Left kidney (tissue), 8 donors: ENCODE measurements around the gene KANK3. TPM values are rescaled to one million over a fixed set of nuclear protein-coding genes. Genes with fewer than 3 reads are reported as not detected.
"Not testable (repeated sequence)": the region's sequence is repeated elsewhere in the genome, so short reads cannot be mapped to it uniquely, and the experiment has no call there.

Experiments used
- DNase-seq: peaks from one replicate; pipeline ENCODE4 v3.0.0-alpha.2; 2013
- long read RNA-seq, 8 donors: transcript quantifications; one replicate each; lab custom pipeline, GENCODE V29; 2026
- polyA plus RNA-seq: library from polyadenylated mRNA; unstranded; fragments of 120-200 nt; gene quantifications from one replicate; pipeline ENCODE4 v1.2.1, GENCODE V29; 2013; ENCODE audit not compliant: insufficient read length

Gene KANK3
- polyA plus RNA-seq, result 6.1 TPM
- long read RNA-seq, donor 1, transcript KANK3-201 (11 exons, 2,787 nt), result major isoform, 13 of 13 reads
- long read RNA-seq, donor 1, partial matches to known transcripts, result 0 of 13 reads
- long read RNA-seq, donor 1, other reads (novel, unspliced or antisense), result 0 of 13 reads
- long read RNA-seq, donor 2, partial matches to known transcripts, result 93 of 215 reads
- long read RNA-seq, donor 2, other reads (novel, unspliced or antisense), result 118 of 215 reads
- long read RNA-seq, donor 3, partial matches to known transcripts, result 0 of 1 reads
- long read RNA-seq, donor 3, other reads (novel, unspliced or antisense), result 0 of 1 reads
- long read RNA-seq, donor 4, result 0 reads
- long read RNA-seq, donor 5, transcript KANK3-201 (11 exons, 2,787 nt), result major isoform, 10 of 337 reads
- long read RNA-seq, donor 5, partial matches to known transcripts, result 223 of 337 reads
- long read RNA-seq, donor 5, other reads (novel, unspliced or antisense), result 104 of 337 reads
- long read RNA-seq, donor 6, partial matches to known transcripts, result 6 of 6 reads
- long read RNA-seq, donor 6, other reads (novel, unspliced or antisense), result 0 of 6 reads
- long read RNA-seq, donor 7, transcript KANK3-201 (11 exons, 2,787 nt), result major isoform, 6 of 209 reads
- long read RNA-seq, donor 7, partial matches to known transcripts, result 187 of 209 reads
- long read RNA-seq, donor 7, other reads (novel, unspliced or antisense), result 16 of 209 reads
- long read RNA-seq, donor 8, partial matches to known transcripts, result 0 of 4 reads
- long read RNA-seq, donor 8, other reads (novel, unspliced or antisense), result 0 of 4 reads

- peak; percentile 93 for DNase-seq
These were observed at the start of gene KANK3 for GRCh38 chr19:8342684-8343482. Gene KANK3, minus strand, starts transcription at chr19:8343262. Its CDS starts 5,434 bp downstream, at chr19:8337828.

DNA sequence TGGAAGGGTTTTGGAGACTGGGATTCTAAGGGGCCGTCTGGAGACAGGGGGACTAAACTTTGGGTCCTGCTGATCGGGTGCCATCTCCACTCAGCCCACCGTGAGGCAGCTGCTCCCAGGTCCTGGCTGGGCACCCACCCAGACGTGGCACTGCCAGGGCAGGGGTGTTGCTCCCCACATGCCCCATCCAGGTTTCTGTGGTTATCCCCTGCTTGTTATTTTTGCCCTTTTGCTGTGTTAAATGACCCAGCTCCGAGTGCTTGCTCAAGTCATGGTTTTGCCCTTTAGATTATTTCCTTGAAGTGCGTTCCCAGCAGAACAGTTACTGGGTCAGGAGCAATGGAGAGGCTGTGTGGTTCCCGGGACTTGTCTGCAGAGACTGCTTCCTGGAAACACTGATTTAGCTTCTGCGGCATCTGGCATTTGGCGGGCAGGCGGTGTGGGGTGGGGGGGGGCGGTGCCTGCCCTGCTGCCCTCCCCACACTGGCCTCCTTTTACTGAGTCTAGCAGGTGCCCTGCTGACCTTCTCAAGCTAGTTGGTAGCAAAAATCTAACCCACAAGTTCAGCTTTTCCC lies 49.0 kb upstream of the KANK3 start:
- no peak for DNase-seq

DNA sequence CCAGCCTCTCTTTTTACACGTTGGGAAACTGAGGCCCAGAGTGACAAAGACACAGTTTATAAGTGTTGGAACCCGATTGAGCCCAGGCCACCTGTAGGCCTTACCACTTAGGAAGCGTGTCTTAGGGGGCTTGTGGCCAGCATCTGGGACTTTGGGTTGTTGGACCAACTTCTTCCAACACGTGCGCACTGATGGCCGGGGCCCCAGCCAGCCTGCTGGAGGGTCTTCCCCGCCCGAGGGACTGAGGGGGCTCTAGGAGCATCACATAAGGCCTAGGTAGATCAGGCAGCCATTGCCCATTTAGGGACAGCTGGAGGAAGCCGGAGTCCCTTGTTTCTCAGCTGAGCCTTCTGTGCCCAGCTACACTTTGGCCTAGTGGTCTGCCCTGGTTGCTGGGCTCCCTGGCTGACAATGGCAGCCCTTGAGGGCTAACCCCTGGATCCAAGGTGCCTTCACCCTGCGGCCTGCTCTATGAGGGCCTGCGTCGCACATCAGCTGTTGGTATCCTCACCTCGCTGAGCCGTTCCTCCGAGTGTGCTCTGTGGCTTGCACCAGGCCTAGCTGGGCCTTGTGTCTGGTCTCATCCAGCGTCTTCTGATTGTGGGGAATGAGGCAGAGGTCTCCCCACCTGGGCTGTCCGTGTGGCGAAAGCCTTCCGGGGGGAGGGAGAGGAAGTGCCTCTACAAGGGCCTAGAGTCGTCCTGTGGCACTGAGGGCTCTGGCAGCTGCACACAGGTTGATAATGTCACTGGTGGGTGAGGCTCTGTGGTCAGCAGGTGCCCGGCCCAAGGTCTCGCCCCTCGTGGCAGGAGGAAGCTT lies 48.3 kb upstream of the KANK3 start:
- no peak for DNase-seq

GRCh38 chr19:8390617-8390981 lies 47.5 kb upstream of the KANK3 start:
- DNase-seq, result peak; percentile 89

DNA sequence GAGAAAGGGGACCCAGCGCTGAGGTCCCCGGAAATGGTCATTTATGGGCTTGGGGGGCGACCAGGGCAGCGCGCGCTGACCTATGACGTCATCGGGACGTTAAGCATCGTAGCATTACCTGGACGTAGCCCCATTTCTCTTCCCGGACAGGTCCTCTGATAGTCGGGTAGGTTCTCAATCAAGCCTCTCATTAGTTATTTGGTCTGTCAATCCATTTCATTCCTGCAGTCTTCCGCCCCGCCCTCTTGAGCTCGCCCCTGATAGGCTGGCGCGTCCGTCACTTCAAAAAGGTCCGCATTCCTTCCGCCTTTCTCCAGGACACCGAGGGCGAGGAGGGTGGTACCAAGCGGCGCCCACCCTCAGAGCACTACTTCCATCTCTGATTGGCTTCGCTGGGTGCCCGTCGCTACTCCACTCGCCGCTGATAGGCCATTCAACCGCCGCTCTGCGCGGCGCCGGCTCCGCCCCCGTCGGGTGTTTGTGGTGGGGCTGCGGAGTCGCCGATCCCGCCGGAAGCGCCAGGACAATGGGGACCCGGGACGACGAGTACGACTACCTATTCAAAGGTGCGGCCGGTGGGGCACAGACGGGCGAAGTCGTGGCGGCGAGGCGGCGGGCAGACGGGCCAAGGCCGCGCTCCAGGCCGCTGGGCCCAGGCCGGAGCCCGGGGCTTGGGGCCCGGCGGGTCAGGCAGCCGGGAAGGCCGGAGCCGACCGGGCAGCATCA lies 47.0 kb upstream of the KANK3 start, which contains the start of gene RAB11B:
Gene RAB11B, plus strand, starts transcription at position 470 of the 726 bp plus-strand sequence. Its CDS starts 57 bp downstream, at position 527.
- DNase-seq, result peak; percentile 100

DNA sequence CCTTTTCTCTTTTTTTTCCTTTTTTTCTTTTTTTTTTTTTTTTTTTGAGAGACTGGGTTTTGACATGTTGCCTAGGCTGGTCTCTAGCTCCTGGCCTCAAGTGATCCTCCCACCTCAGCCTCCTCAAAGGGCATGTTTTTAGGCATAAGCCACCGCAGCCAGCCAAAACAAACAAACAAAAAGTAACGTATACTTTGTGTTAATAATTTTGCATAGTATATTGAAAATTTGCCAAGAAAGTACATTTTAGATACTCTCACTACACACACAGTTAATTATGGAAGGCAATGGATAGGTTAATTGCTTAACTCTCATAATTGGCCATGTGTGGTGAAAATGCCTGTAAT lies 45.5 kb upstream of the KANK3 start:
- no peak for DNase-seq

GRCh38 chr19:8387688-8388611 lies 44.9 kb upstream of the KANK3 start:
- no peak for DNase-seq

- DNase-seq, result no peak
These were observed 43.9 kb upstream of the KANK3 start for GRCh38 chr19:8386990-8387389.

GRCh38 chr19:8386419-8386818 lies 43.4 kb upstream of the KANK3 start:
- not testable (repeated sequence) for DNase-seq

- not testable (repeated sequence) for DNase-seq
These were observed 42.5 kb upstream of the KANK3 start for GRCh38 chr19:8385566-8385965.

DNA sequence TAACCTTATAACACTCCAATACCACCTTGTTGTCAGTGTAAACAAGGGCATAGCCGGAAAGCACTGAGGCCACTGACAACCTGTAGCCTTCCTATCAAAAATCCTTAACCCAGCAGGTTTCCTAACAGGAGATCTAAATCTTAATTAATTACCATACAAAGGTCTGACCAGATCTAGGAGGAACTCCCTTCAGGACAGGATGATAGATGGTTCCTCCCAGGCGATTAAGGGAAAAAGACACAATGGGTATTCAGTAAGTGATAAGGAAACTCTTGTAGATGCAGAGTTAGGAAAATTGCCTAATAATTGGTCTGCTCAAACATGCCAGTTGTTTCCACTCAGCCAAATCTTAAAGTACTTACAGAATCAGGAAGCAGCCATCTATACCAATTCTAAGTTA lies 42.0 kb upstream of the KANK3 start:
- not testable (repeated sequence) for DNase-seq

DNA sequence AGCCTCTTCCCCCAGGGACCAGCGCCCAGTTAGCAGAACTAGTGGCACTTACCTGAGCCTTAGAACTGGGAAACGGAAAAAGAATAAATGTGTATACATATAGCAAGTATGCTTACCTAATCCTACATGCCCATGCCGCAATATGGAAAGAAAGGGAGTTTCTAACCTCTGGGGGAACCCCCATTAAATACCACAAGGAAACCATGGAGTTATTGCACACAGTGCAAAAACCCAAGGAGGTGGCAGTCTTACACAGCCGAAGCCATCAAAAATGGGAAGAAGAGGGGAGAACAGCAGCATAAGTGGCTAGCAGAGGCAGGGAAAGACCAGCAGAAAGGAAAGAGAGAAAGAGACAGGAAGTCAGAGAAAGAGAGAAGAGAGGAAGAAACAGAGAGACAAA lies 41.5 kb upstream of the KANK3 start:
- DNase-seq, result not testable (repeated sequence)

DNA sequence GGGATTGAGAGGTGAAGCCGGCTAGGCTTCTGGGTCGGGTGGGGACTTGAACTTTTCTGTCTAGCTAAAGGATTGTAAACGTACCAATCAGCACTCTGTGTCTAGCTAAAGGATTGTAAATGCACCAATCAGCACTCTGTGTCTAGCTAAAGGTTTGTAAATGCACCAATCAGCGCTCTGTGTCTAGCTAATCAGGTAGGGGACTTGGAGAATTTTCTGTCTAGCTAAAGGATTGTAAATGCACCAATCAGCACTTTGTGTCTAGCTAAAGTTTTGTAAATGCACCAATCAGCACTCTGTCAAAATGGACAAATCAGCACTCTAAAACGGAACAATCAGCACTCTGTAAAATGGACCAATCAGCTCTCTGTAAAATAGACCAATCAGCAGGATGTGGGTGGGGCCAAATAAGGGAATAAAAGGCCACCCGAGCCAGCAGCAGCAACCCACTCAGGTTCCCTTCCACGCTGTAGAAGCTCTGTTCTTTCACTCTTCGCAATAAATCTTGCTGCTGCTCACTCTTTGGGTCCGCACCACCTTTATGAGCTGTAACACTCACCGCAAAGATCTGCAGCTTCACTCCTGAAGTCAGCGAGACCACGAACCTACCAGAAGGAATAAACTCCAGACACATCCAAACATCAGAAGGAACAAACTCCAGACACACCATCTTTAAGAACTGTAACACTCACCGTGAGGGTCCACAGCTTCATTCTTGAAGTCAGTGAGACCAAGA lies 36.3 kb upstream of the KANK3 start:
- DNase-seq, result not testable (repeated sequence)

- DNase-seq, result no peak
These were observed 34.5 kb upstream of the KANK3 start for GRCh38 chr19:8377598-8377997.

DNA sequence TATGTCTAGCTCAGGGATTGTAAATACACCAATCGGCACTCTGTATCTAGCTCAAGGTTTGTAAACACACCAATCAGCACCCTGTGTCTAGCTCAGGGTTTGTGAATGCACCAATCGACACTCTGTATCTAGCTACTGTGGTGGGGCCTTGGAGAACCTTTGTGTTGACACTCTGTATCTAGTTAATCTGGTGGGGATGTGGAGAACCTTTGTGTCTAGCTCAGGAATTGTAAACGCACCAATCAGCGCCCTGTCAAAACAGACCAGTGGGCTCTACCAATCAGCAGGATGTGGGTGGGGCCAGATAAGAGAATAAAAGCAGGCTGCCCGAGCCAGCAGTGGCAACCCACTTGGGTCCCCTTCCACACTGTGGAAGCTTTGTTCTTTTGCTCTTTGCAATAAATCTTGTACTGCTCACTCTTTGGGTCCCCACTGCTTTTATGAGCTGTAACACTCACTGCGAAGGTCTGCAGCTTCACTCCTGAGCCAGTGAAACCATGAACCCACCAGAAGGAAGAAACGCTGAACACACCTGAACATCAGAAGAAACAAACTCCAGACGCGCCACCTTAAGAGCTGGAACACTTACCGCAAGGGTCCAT lies 33.4 kb upstream of the KANK3 start:
- not testable (repeated sequence) for DNase-seq

- not testable (repeated sequence) for DNase-seq
These were observed 32.7 kb upstream of the KANK3 start for GRCh38 chr19:8375766-8376165.

GRCh38 chr19:8373867-8374813 lies 31.1 kb upstream of the KANK3 start:
- no peak for DNase-seq
